Thyroid gland (tissue), 4 donors: ENCODE results near the gene NODAL.

ENCODE experiments used
- CTCF ChIP-seq, 6 experiments: fragments of 200-600 bp in 3 of 6; fragments of 450-650 bp in 3 of 6; sonication (generic) in 3 of 6; IDR thresholded peaks; one replicate each; pipeline ENCODE4 v1.5.1; 2016 to 2019; ENCODE audit warnings: antibody characterized with exemption in 6 of 6, mild to moderate bottlenecking in 2 of 6, inconsistent platforms in 1 of 6, moderate library complexity in 1 of 6
- POLR2A ChIP-seq, 2 donors: fragments of 450-650 bp; IDR thresholded peaks; one replicate each; pipeline ENCODE4 v1.6.1; 2017; ENCODE audit warnings: antibody characterized with exemption in 2 of 2, mild to moderate bottlenecking in 2 of 2, moderate library complexity in 1 of 2

- TF ChIP-seq POLR2A (IDR thresholded peaks at IDR 0.05) (no peak), CTCF (IDR thresholded peaks at IDR 0.05) (no peak)
Measured at GRCh38 chr10:70490142-70490541, 48.7 kb upstream of the NODAL start.
